GM12878 (cell line): ENCODE measurements around the gene SV2A. TPM values are rescaled to one million over a fixed set of nuclear protein-coding genes. Genes with fewer than 3 reads are reported as not detected.
A peak's percentile ranks its signal among the peaks of the same experiment; 100 is the strongest.

Experiments used
- ATF7 ChIP-seq: fragments of 450-650 bp; IDR thresholded peaks from 2 replicates; pipeline ENCODE4 v1.6.1; 2016; ENCODE audit warnings: low read depth, mild to moderate bottlenecking
- BCL11A ChIP-seq: IDR thresholded peaks from 2 replicates; pipeline ENCODE4 v1.6.1; 2011; ENCODE audit warnings: low read depth, low read length
- BHLHE40 ChIP-seq, 2 experiments: fragments of 450-650 bp in 1 of 2; IDR thresholded peaks; 2 replicates each; pipeline ENCODE4 v1.6.1; 2011 to 2017; ENCODE audit warnings: low read depth in 2 of 2, borderline replicate concordance in 1 of 2, improper control_type of control experiment in 1 of 2, low read length in 1 of 2, mild to moderate bottlenecking in 1 of 2
- JUNB ChIP-seq: IDR thresholded peaks from 2 replicates; pipeline ENCODE4 v1.6.1; 2016; ENCODE audit warnings: antibody characterized with exemption, mild to moderate bottlenecking
- KAT2A ChIP-seq: conservative IDR thresholded peaks from 2 replicates; pipeline ENCODE4 v1.6.1; 2011; ENCODE audit warnings: low read depth, low read length; ENCODE audit not compliant: control insufficient read depth
- KDM1A ChIP-seq: fragments of 200-600 bp; sonication (generic); IDR thresholded peaks from 2 replicates; pipeline ENCODE4 v1.6.1; 2016; ENCODE audit warnings: borderline replicate concordance
- MEF2B ChIP-seq: fragments of 450-650 bp; IDR thresholded peaks from 2 replicates; pipeline ENCODE4 v1.6.1; 2018; ENCODE audit warnings: mild to moderate bottlenecking, moderate library complexity; ENCODE audit not compliant: partially characterized antibody, poor library complexity, severe bottlenecking
- POLR2A ChIP-seq: IDR thresholded peaks from 2 replicates; pipeline ENCODE4 v1.6.1; 2011; ENCODE audit warnings: low read depth, mild to moderate bottlenecking, low read length
- RELA ChIP-seq: fragments of 450-650 bp; IDR thresholded peaks from 2 replicates; pipeline ENCODE4 v1.8.0; 2014; ENCODE audit warnings: borderline replicate concordance; ENCODE audit not compliant: partially characterized antibody
- RFX5 ChIP-seq: IDR thresholded peaks from 2 replicates; pipeline ENCODE4 v1.6.1; 2011; ENCODE audit warnings: low read depth, low read length, improper control_type of control experiment
- SMC3 ChIP-seq: IDR thresholded peaks from 2 replicates; pipeline ENCODE4 v1.6.1; 2011; ENCODE audit warnings: low read length, improper control_type of control experiment, borderline replicate concordance
- SP1 ChIP-seq: IDR thresholded peaks from one replicate; pipeline ENCODE4 v1.6.1; 2011; ENCODE audit warnings: low read depth, low read length
- SUZ12 ChIP-seq: fragments of 200-600 bp; sonication (generic); IDR thresholded peaks from one replicate; pipeline ENCODE4 v1.6.1; 2018; ENCODE audit warnings: antibody characterized with exemption, mild to moderate bottlenecking; ENCODE audit not compliant: unreplicated experiment
- TBL1XR1 ChIP-seq: IDR thresholded peaks from 2 replicates; pipeline ENCODE4 v1.6.1; 2012; ENCODE audit warnings: low read depth, low read length, improper control_type of control experiment
- ZNF217 ChIP-seq: fragments of 450-650 bp; IDR thresholded peaks from 2 replicates; pipeline ENCODE4 v1.6.1; 2017; ENCODE audit warnings: antibody characterized with exemption, mild to moderate bottlenecking
- ZNF24 ChIP-seq: fragments of 450-650 bp; IDR thresholded peaks from 2 replicates; pipeline ENCODE4 v1.6.1; 2017; ENCODE audit warnings: antibody characterized with exemption, mild to moderate bottlenecking
- ZNF622 ChIP-seq: fragments of 450-650 bp; IDR thresholded peaks from 2 replicates; pipeline ENCODE4 v1.6.1; 2017; ENCODE audit warnings: mild to moderate bottlenecking, inconsistent platforms
- polyA plus RNA-seq, 11 experiments: library from polyadenylated mRNA; depleted of rRNA in 4 of 11; unstranded in 6 of 11; stranded (reverse) in 5 of 11; fragments of >200 nt; fragmentation: Nextera tagmentation in 4 of 11; fragmentation: Illumina TruSeq in 1 of 11; extraction: Ambion mirVana in 4 of 11; extraction: Trizol in 1 of 11; gene quantifications; 1 replicate in 1 of 11; 2 replicates in 10 of 11; pipeline versions ENCODE4 v1.2.1 to v1.2.3, GENCODE V29; 2011 to 2016; ENCODE audit warnings: inconsistent platforms in 2 of 11, missing spikeins in 2 of 11, low read depth in 1 of 11
- total RNA-seq, 4 experiments: library from RNA; depleted of rRNA in 3 of 4; stranded (reverse); fragments of >200 nt in 3 of 4; fragmentation: Illumina TruSeq in 1 of 4; extraction: Trizol in 1 of 4; gene quantifications; 2 replicates each; pipeline versions ENCODE4 v1.2.1 to v1.2.3, GENCODE V29; 2013 to 2021
- TF ChIP-seq, protein P1 (sequence below): fragments of 450-650 bp; IDR thresholded peaks from 2 replicates; pipeline ENCODE4 v1.6.1; 2017; ENCODE audit warnings: mild to moderate bottlenecking
- TF ChIP-seq, protein P2 (sequence below): fragments of 450-650 bp; formaldehyde crosslinking; IDR thresholded peaks from 2 replicates; pipeline ENCODE4 v1.4.0; 2020; ENCODE audit warnings: mild to moderate bottlenecking, moderate library complexity
- TF ChIP-seq, protein P3 (sequence below): IDR thresholded peaks from 2 replicates; pipeline ENCODE4 v1.6.1; 2012; ENCODE audit warnings: low read depth, low read length, improper control_type of control experiment
- TF ChIP-seq, protein P4 (sequence below): fragments of 450-650 bp; IDR thresholded peaks from 2 replicates; pipeline ENCODE4 v1.6.1; 2017; ENCODE audit warnings: borderline replicate concordance

SV2A gene
- total and polyA plus RNA-seq, 10 of the 15 experiments (the other 5 are each of a cell fraction or from before 2014, with no cell fraction given): 0.39 to 11.6 (median 5.4) TPM

DNA sequence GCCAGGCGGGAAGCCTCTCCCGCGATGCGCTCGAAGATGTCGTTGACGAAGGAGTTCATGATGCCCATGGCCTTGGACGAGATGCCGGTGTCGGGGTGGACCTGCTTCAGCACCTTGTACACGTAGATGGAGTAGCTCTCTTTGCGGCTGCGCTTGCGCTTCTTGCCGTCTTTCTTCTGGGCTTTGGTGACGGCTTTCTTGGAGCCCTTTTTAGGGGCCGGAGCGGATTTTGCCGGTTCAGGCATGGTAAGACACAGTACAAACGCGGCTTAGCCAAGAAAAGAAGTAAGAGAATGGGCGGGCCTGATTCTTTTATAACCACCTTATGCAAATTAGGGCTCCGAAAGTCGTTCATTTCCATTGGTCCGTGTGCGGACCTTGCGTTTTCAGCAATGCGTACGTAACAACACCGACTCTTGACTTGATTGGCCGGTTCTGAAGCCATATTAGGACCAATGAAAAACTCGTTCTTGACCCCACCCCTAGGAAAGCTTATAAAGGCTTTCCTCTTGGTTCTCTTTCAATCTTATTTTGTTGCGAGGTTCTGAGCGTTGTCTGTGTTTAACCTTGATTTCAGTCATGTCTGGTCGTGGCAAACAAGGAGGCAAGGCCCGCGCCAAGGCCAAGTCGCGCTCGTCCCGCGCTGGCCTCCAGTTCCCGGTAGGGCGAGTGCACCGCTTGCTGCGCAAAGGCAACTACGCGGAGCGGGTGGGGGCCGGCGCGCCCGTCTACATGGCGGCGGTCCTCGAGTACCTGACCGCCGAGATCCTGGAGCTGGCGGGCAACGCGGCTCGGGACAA lies 31.0 kb downstream of the SV2A start (continued):
- TF ChIP-seq, protein P1, sequence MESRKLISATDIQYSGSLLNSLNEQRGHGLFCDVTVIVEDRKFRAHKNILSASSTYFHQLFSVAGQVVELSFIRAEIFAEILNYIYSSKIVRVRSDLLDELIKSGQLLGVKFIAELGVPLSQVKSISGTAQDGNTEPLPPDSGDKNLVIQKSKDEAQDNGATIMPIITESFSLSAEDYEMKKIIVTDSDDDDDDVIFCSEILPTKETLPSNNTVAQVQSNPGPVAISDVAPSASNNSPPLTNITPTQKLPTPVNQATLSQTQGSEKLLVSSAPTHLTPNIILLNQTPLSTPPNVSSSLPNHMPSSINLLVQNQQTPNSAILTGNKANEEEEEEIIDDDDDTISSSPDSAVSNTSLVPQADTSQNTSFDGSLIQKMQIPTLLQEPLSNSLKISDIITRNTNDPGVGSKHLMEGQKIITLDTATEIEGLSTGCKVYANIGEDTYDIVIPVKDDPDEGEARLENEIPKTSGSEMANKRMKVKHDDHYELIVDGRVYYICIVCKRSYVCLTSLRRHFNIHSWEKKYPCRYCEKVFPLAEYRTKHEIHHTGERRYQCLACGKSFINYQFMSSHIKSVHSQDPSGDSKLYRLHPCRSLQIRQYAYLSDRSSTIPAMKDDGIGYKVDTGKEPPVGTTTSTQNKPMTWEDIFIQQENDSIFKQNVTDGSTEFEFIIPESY: no peak; the same call in 1 of the 2 replicates
- TF ChIP-seq ZNF24: no peak
- TF ChIP-seq BHLHE40 (IDR thresholded peaks at IDR 0.05; ENCODE audit: borderline replicate concordance in 1 of 2, low read depth in 2 of 2, low read length in 1 of 2): no peak
- TF ChIP-seq ATF7: peak; percentile 33; the same call in 1 of the 2 replicates
- peak; percentile 84 for TF ChIP-seq RFX5
- TF ChIP-seq, protein P2, sequence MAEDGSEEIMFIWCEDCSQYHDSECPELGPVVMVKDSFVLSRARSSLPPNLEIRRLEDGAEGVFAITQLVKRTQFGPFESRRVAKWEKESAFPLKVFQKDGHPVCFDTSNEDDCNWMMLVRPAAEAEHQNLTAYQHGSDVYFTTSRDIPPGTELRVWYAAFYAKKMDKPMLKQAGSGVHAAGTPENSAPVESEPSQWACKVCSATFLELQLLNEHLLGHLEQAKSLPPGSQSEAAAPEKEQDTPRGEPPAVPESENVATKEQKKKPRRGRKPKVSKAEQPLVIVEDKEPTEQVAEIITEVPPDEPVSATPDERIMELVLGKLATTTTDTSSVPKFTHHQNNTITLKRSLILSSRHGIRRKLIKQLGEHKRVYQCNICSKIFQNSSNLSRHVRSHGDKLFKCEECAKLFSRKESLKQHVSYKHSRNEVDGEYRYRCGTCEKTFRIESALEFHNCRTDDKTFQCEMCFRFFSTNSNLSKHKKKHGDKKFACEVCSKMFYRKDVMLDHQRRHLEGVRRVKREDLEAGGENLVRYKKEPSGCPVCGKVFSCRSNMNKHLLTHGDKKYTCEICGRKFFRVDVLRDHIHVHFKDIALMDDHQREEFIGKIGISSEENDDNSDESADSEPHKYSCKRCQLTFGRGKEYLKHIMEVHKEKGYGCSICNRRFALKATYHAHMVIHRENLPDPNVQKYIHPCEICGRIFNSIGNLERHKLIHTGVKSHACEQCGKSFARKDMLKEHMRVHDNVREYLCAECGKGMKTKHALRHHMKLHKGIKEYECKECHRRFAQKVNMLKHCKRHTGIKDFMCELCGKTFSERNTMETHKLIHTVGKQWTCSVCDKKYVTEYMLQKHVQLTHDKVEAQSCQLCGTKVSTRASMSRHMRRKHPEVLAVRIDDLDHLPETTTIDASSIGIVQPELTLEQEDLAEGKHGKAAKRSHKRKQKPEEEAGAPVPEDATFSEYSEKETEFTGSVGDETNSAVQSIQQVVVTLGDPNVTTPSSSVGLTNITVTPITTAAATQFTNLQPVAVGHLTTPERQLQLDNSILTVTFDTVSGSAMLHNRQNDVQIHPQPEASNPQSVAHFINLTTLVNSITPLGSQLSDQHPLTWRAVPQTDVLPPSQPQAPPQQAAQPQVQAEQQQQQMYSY (CRISPR knock-in tag): no peak
- TF ChIP-seq BCL11A: no peak
- peak; percentile 91 for TF ChIP-seq SP1
- peak; percentile 49 for TF ChIP-seq KAT2A
- TF ChIP-seq ZNF217: no peak
- TF ChIP-seq MEF2B: peak; percentile 6
- TF ChIP-seq, protein P3, sequence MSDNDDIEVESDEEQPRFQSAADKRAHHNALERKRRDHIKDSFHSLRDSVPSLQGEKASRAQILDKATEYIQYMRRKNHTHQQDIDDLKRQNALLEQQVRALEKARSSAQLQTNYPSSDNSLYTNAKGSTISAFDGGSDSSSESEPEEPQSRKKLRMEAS: peak; percentile 32; the same call in 1 of the 2 replicates
- no peak for TF ChIP-seq KDM1A
- TF ChIP-seq ZNF622: no peak
- TF ChIP-seq, protein P4, sequence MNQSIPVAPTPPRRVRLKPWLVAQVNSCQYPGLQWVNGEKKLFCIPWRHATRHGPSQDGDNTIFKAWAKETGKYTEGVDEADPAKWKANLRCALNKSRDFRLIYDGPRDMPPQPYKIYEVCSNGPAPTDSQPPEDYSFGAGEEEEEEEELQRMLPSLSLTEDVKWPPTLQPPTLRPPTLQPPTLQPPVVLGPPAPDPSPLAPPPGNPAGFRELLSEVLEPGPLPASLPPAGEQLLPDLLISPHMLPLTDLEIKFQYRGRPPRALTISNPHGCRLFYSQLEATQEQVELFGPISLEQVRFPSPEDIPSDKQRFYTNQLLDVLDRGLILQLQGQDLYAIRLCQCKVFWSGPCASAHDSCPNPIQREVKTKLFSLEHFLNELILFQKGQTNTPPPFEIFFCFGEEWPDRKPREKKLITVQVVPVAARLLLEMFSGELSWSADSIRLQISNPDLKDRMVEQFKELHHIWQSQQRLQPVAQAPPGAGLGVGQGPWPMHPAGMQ: no peak
- TF ChIP-seq POLR2A: peak; percentile 70
- no peak for TF ChIP-seq JUNB
- TF ChIP-seq SMC3: no peak
- peak; percentile 48; the same call in 1 of the 2 replicates for TF ChIP-seq TBL1XR1
- TF ChIP-seq RELA: peak; percentile 72
- TF ChIP-seq SUZ12: no peak
